WTC11 (cell line): ENCODE results near the gene CAPN11. TPM values are rescaled to one million over a fixed set of nuclear protein-coding genes. Genes with fewer than 3 reads are reported as not detected.
"Not testable (repeated sequence)": the region's sequence is repeated elsewhere in the genome, so short reads cannot be mapped to it uniquely, and the experiment has no call there.

Experiments
- ATAC-seq: fragments of 200-7000 bp; cut with Tn5 transposase; 2 replicates; pipeline ENCODE4 v1.10.0; 2021; ENCODE audit warnings: mild to moderate bottlenecking, moderate library complexity
- CTCF ChIA-PET: fragments of 300-600 bp; sonication (Branson Sonifier 250); formaldehyde crosslinking; loops from one replicate; lab custom pipeline; 2021; ENCODE audit warnings: antibody characterized with exemption; lab: Charles Lee
- POLR2A ChIA-PET: fragments of 350-600 bp; sonication (Branson Sonifier 250); formaldehyde crosslinking; loops from one replicate; lab custom pipeline; 2021; ENCODE audit warnings: antibody characterized with exemption; lab: Charles Lee
- DNase-seq: peaks from one replicate; pipeline ENCODE4 v3.0.0; 2021; ENCODE audit warnings: low spot score
- H3K27ac Mint-ChIP-seq: 2 replicates; pipeline ENCODE4 v1.8.0; 2021; ENCODE audit warnings: mixed read lengths
- H3K27me3 Mint-ChIP-seq: 2 replicates; pipeline ENCODE4 v1.8.0; 2021; ENCODE audit warnings: low read depth, mild to moderate bottlenecking, moderate library complexity, mixed read lengths
- H3K36me3 Mint-ChIP-seq: 2 replicates; pipeline ENCODE4 v1.8.0; 2021; ENCODE audit warnings: mixed read lengths
- H3K4me1 Mint-ChIP-seq: 2 replicates; pipeline ENCODE4 v1.8.0; 2022; ENCODE audit warnings: mixed read lengths
- H3K4me3 Mint-ChIP-seq: 2 replicates; pipeline ENCODE4 v1.8.0; 2021; ENCODE audit warnings: mild to moderate bottlenecking, moderate library complexity, mixed read lengths
- H3K9me3 Mint-ChIP-seq: 2 replicates; pipeline ENCODE4 v1.8.0; 2021; ENCODE audit warnings: mixed read lengths
- AR ChIP-seq: fragments of 250-450 bp; sonication (Bioruptor Pico); IDR thresholded peaks from 2 replicates; pipeline ENCODE4 v1.9.0; 2021; ENCODE audit warnings: mild to moderate bottlenecking
- ELF4 ChIP-seq: sonication (generic); formaldehyde crosslinking; IDR thresholded peaks from 2 replicates; pipeline ENCODE4 v1.8.1; 2022; ENCODE audit warnings: low read depth, mild to moderate bottlenecking, moderate library complexity, missing genetic modification reagents
- IRF1 ChIP-seq: sonication (generic); formaldehyde crosslinking; IDR thresholded peaks from 2 replicates; pipeline ENCODE4 v1.8.0; 2023; ENCODE audit warnings: missing genetic modification reagents
- NR2C2 ChIP-seq: sonication (generic); formaldehyde crosslinking; IDR thresholded peaks from 2 replicates; pipeline ENCODE4 v1.8.0; 2022; ENCODE audit warnings: mild to moderate bottlenecking, missing genetic modification reagents
- PRRX2 ChIP-seq: fragments of 250-450 bp; sonication (Bioruptor Pico); IDR thresholded peaks from 2 replicates; pipeline ENCODE4 v1.8.0; 2021; ENCODE audit warnings: mild to moderate bottlenecking
- RORB ChIP-seq: fragments of 250-450 bp; sonication (Bioruptor Pico); IDR thresholded peaks from 2 replicates; pipeline ENCODE4 v1.9.0; 2021; ENCODE audit warnings: mild to moderate bottlenecking
- SP1 ChIP-seq: sonication (generic); formaldehyde crosslinking; conservative IDR thresholded peaks from 2 replicates; pipeline ENCODE4 v1.8.1; 2022; ENCODE audit warnings: missing genetic modification reagents
- ZMAT4 ChIP-seq: fragments of 250-450 bp; sonication (Bioruptor Pico); IDR thresholded peaks from 2 replicates; pipeline ENCODE4 v1.9.0; 2021; ENCODE audit warnings: mild to moderate bottlenecking
- ZNF121 ChIP-seq: sonication (generic); formaldehyde crosslinking; IDR thresholded peaks from 2 replicates; pipeline ENCODE4 v1.8.0; 2023; ENCODE audit warnings: missing genetic modification reagents
- total RNA-seq: library from RNA; stranded (reverse); gene quantifications from 3 replicates; pipeline ENCODE4 v1.2.3, GENCODE V29; 2021
- TF ChIP-seq, protein P1 (sequence below): sonication (generic); formaldehyde crosslinking; IDR thresholded peaks from 2 replicates; pipeline ENCODE4 v1.8.0; 2023; ENCODE audit warnings: mild to moderate bottlenecking, missing genetic modification reagents
- TF ChIP-seq, protein P2 (sequence below): sonication (generic); formaldehyde crosslinking; IDR thresholded peaks from 2 replicates; pipeline ENCODE4 v1.8.0; 2022; ENCODE audit warnings: missing genetic modification reagents
- TF ChIP-seq, protein P3 (sequence below): sonication (generic); formaldehyde crosslinking; IDR thresholded peaks from 2 replicates; pipeline ENCODE4 v1.8.1; 2023; ENCODE audit warnings: mild to moderate bottlenecking, missing genetic modification reagents
- TF ChIP-seq, protein P4 (sequence below): fragments of 250-450 bp; sonication (Bioruptor Pico); IDR thresholded peaks from 2 replicates; pipeline ENCODE4 v1.9.0; 2021; ENCODE audit warnings: moderate library complexity, mild to moderate bottlenecking, inconsistent platforms, borderline replicate concordance
- TF ChIP-seq, protein P5 (sequence below): sonication (generic); formaldehyde crosslinking; IDR thresholded peaks from 2 replicates; pipeline ENCODE4 v1.8.1; 2023; ENCODE audit warnings: mild to moderate bottlenecking, missing genetic modification reagents

The CAPN11 gene
- total RNA-seq, 1 experiment from 2014 or later = 2.3 TPM

DNA sequence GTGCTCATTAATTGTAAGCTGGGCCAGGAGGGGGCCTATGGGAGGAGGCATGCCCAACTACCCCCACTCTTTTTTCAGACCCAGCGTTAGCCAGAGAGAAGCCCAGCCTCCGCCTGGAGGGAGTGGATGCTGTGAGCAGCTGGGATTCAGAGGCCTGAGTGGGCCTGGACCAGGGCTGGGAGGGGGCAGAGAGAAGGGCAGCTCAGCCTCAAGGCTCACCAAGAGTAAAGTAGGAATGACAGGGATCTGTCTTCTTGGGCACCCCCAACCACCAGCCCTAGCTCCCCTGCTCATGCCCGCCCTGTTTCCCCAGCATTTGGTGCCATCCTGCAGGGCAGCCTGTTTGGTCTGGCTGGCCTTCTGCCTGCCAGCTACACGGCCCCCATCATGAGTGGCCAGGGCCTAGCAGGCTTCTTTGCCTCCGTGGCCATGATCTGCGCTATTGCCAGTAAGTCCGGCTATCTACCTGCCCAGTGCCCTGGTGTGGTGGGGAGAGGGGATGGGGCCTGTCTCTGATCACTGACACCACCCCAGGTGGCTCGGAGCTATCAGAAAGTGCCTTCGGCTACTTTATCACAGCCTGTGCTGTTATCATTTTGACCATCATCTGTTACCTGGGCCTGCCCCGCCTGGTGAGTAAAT lies 71.5 kb downstream of the CAPN11 start (continued):
- TF ChIP-seq, protein P1, sequence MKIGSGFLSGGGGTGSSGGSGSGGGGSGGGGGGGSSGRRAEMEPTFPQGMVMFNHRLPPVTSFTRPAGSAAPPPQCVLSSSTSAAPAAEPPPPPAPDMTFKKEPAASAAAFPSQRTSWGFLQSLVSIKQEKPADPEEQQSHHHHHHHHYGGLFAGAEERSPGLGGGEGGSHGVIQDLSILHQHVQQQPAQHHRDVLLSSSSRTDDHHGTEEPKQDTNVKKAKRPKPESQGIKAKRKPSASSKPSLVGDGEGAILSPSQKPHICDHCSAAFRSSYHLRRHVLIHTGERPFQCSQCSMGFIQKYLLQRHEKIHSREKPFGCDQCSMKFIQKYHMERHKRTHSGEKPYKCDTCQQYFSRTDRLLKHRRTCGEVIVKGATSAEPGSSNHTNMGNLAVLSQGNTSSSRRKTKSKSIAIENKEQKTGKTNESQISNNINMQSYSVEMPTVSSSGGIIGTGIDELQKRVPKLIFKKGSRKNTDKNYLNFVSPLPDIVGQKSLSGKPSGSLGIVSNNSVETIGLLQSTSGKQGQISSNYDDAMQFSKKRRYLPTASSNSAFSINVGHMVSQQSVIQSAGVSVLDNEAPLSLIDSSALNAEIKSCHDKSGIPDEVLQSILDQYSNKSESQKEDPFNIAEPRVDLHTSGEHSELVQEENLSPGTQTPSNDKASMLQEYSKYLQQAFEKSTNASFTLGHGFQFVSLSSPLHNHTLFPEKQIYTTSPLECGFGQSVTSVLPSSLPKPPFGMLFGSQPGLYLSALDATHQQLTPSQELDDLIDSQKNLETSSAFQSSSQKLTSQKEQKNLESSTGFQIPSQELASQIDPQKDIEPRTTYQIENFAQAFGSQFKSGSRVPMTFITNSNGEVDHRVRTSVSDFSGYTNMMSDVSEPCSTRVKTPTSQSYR (CRISPR knock-in tag) = no peak
- TF ChIP-seq, protein P2, sequence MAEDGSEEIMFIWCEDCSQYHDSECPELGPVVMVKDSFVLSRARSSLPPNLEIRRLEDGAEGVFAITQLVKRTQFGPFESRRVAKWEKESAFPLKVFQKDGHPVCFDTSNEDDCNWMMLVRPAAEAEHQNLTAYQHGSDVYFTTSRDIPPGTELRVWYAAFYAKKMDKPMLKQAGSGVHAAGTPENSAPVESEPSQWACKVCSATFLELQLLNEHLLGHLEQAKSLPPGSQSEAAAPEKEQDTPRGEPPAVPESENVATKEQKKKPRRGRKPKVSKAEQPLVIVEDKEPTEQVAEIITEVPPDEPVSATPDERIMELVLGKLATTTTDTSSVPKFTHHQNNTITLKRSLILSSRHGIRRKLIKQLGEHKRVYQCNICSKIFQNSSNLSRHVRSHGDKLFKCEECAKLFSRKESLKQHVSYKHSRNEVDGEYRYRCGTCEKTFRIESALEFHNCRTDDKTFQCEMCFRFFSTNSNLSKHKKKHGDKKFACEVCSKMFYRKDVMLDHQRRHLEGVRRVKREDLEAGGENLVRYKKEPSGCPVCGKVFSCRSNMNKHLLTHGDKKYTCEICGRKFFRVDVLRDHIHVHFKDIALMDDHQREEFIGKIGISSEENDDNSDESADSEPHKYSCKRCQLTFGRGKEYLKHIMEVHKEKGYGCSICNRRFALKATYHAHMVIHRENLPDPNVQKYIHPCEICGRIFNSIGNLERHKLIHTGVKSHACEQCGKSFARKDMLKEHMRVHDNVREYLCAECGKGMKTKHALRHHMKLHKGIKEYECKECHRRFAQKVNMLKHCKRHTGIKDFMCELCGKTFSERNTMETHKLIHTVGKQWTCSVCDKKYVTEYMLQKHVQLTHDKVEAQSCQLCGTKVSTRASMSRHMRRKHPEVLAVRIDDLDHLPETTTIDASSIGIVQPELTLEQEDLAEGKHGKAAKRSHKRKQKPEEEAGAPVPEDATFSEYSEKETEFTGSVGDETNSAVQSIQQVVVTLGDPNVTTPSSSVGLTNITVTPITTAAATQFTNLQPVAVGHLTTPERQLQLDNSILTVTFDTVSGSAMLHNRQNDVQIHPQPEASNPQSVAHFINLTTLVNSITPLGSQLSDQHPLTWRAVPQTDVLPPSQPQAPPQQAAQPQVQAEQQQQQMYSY = no peak
- TF ChIP-seq, protein P3, sequence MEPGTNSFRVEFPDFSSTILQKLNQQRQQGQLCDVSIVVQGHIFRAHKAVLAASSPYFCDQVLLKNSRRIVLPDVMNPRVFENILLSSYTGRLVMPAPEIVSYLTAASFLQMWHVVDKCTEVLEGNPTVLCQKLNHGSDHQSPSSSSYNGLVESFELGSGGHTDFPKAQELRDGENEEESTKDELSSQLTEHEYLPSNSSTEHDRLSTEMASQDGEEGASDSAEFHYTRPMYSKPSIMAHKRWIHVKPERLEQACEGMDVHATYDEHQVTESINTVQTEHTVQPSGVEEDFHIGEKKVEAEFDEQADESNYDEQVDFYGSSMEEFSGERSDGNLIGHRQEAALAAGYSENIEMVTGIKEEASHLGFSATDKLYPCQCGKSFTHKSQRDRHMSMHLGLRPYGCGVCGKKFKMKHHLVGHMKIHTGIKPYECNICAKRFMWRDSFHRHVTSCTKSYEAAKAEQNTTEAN (CRISPR knock-in tag) = no peak

- H3K27me3 Mint-ChIP-seq, H3K9me3 Mint-ChIP-seq, H3K4me3 Mint-ChIP-seq, CTCF ChIA-PET, ATAC-seq, H3K27ac Mint-ChIP-seq, DNase-seq, POLR2A ChIA-PET: not testable (repeated sequence)
- peaks cover 39% of the 10 kb centered on the region for H3K4me1 Mint-ChIP-seq
- H3K36me3 Mint-ChIP-seq = peaks cover 60% of the 10 kb centered on the region
Measured at GRCh38 chr6:44231426-44231825, 72.8 kb downstream of the CAPN11 start.

DNA sequence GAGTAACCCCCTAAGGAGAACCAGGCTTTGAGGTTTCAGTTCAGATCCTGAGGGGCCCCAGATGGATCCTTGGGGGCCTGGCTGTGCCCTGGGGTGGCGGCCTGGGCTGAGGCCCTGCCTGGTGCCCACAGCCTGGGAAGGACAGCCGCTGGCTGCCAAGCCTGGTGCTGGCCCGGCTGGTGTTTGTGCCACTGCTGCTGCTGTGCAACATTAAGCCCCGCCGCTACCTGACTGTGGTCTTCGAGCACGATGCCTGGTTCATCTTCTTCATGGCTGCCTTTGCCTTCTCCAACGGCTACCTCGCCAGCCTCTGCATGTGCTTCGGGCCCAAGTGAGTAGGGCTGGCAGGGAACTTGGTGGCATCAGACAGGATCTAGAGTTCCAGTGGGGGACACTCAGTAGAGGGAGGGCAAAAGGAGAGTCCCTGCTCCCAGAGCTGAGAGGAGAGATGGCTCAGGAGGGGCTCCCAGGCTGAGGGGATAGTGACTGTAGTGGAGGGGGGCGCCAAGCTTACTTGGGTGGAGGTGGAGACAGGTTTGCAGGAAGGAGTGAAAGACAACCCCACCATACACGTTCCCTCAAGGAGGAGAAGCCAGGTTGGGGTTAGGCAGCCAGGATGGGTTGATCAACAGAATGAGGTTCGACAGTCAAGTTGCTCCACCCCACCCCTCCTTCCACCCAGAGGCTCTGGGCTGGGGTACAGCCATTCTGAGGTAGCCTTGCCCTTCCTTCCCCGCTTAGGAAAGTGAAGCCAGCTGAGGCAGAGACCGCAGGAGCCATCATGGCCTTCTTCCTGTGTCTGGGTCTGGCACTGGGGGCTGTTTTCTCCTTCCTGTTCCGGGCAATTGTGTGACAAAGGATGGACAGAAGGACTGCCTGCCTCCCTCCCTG lies 74.3 kb downstream of the CAPN11 start:
- Mint-ChIP-seq H3K36me3 (peaks cover 60% of the 10 kb centered on the region), H3K4me3 (no peak overlapping the region), H3K27ac (peak overlapping the region; percentile 87), H3K27me3 (no peaks in the 10 kb centered on the region), H3K9me3 (no peaks in the 10 kb centered on the region), H3K4me1 (peaks cover 40% of the 10 kb centered on the region)
- ATAC-seq (no peak), DNase-seq (no peak)
- TF ChIP-seq SP1 = no peak
- no peak for TF ChIP-seq PRRX2 (CRISPR knock-in tag)
- no peak for TF ChIP-seq NR2C2 (CRISPR knock-in tag)
- TF ChIP-seq ELF4 = no peak
- TF ChIP-seq IRF1 (CRISPR knock-in tag) = no peak
- no peak for TF ChIP-seq ZMAT4 (CRISPR knock-in tag)
- TF ChIP-seq, protein P4, sequence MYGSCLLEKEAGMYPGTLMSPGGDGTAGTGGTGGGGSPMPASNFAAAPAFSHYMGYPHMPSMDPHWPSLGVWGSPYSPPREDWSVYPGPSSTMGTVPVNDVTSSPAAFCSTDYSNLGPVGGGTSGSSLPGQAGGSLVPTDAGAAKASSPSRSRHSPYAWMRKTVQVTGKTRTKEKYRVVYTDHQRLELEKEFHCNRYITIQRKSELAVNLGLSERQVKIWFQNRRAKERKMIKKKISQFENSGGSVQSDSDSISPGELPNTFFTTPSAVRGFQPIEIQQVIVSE (CRISPR knock-in tag) = no peak
- TF ChIP-seq AR (CRISPR knock-in tag) = no peak
- TF ChIP-seq ZNF121 (CRISPR knock-in tag) = no peak
- TF ChIP-seq RORB (CRISPR knock-in tag) = no peak
- TF ChIP-seq, protein P5, sequence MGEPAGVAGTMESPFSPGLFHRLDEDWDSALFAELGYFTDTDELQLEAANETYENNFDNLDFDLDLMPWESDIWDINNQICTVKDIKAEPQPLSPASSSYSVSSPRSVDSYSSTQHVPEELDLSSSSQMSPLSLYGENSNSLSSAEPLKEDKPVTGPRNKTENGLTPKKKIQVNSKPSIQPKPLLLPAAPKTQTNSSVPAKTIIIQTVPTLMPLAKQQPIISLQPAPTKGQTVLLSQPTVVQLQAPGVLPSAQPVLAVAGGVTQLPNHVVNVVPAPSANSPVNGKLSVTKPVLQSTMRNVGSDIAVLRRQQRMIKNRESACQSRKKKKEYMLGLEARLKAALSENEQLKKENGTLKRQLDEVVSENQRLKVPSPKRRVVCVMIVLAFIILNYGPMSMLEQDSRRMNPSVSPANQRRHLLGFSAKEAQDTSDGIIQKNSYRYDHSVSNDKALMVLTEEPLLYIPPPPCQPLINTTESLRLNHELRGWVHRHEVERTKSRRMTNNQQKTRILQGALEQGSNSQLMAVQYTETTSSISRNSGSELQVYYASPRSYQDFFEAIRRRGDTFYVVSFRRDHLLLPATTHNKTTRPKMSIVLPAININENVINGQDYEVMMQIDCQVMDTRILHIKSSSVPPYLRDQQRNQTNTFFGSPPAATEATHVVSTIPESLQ (CRISPR knock-in tag) = no peak
- ChIA-PET POLR2A (no interaction called here), CTCF (interaction anchor here (1.9 to 6.3 kb wide), 4 partner anchors 9 to 76 kb away, joined by 12 to 174 read pairs (median 32); partner anchors contain the start of genes SLC29A1 and SLC35B2)
